ENCODE results near the gene MDN1.

- no peak for TF ChIP-seq CTCF (IDR thresholded peaks at IDR 0.05; ENCODE audit: borderline replicate concordance, extremely low read depth, low read length, poor library complexity, severe bottlenecking)
- no peak for TF ChIP-seq EZH2 (IDR thresholded peaks at IDR 0.05; ENCODE audit: borderline replicate concordance, low read depth, low read length, severe bottlenecking)
Observed at GRCh38 chr6:89797317-89797716, 22.3 kb downstream of the MDN1 start.

All from DND-41 (cell line).